ENCODE results near the gene ZNF548.

ZNF548 gene

DNA sequence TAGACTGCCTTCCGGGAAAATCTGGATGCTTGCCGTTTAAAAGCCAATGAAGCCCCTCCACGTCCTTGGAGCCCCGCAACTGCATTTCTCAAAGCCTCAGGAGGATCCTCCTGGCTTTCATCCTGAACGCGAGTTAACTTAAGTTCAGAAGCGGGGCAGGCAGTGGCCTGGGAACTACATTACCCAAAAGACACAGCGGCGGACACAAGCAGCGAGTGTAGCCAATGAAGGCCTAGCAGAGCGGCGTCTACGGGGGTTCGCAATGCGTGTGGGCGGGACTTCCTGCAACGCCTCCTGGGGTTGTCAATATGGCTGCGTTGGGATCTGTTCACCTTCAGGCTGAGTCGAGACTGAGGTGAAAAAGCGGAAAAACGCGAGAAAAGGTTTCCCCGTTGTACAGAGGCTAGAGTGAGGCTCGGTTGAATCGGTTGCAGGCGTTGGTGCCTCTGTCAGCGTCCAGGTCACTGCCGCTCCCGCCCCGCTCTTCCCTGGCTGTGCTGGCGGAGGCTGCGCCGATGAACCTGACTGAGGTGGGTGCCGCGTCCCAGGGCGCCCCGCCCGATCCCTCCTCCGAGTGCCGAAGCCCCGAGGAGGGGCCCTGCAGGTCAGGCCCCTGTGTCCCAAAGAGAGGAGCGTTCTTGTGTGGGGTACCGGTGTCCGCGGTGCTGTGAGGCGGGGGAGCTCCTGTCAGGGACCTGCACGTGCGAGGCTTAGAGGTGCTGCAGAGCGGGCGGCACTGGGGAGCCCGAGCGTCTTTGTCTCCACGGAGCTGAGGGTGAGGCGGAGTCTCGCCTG, 21.4 kb downstream of the ZNF548 start, which contains the start of gene ZNF17:
Gene ZNF17, plus strand, starts transcription at position 285 of the 795 bp plus-strand sequence. CDS start 2,455 bp downstream, outside the sequence.
- Histone ChIP-seq H3K27ac (peak within 1 kb of the TSS; percentile 22 to 76 (median 70); a peak in 21 of 22 replicates), H3K36me3 (peaks cover 18 to 33% (median 28%) of the 10 kb centered on the region in 11 experiments), H3K4me1 (peaks cover 12 to 17% (median 15%) of the 10 kb centered on the region in 10 experiments), H3K4me2 (peak within 1 kb of the TSS; percentile 87 to 99 (median 96)), H4K20me1 (peaks cover 0 to 22% (median 0%) of the 10 kb centered on the region in 11 experiments; a peak in 5 of 22 replicates), H3K9ac (peak within 1 kb of the TSS; percentile 83 to 91 (median 87)), H3K9me3 (replicated peaks in 1 of 11) (no peaks in the 10 kb centered on the region), H3K4me3 (peak within 1 kb of the TSS; percentile 87 to 99 (median 94)), H3K27me3 (no peaks in the 10 kb centered on the region)
- TF ChIP-seq Cebpa-rat (IDR thresholded peaks at IDR 0.05), result no peak

DNA sequence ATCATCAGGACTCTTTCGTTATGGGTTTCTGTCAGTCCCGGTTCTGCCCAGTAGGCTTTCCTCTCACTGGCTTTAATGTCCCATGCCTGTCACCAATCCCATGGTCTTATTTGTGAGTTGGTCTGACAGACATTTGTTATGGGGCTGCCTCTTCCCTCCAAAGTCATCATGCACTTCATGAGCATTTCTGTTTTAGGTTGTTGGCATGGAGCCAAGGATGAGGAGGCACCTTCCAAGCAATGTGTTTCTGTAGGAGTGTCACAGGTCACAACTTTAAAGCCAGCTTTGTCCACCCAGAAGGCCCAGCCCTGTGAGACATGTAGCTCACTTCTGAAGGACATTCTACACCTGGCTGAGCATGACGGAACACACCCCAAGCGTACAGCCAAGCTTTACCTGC, 29.8 kb downstream of the ZNF548 start:
- Histone ChIP-seq H3K36me3 (peaks cover 63 to 92% (median 76%) of the 10 kb centered on the region in 11 experiments), H3K9ac (no peak overlapping the region), H3K27ac (no peak overlapping the region), H3K9me3 (replicated peaks in 1 of 11) (peaks cover 0 to 19% (median 0%) of the 10 kb centered on the region in 11 experiments; a peak in 4 of 22 replicates), H4K20me1 (peaks cover 0 to 64% (median 12%) of the 10 kb centered on the region in 11 experiments; a peak in 8 of 22 replicates), H3K4me2 (no peak overlapping the region), H3K4me3 (no peak overlapping the region), H3K27me3 (no peaks in the 10 kb centered on the region), H3K4me1 (no peaks in the 10 kb centered on the region; a peak in 1 of 20 replicates)
- no peak for TF ChIP-seq Cebpa-rat (IDR thresholded peaks at IDR 0.05)

DNA sequence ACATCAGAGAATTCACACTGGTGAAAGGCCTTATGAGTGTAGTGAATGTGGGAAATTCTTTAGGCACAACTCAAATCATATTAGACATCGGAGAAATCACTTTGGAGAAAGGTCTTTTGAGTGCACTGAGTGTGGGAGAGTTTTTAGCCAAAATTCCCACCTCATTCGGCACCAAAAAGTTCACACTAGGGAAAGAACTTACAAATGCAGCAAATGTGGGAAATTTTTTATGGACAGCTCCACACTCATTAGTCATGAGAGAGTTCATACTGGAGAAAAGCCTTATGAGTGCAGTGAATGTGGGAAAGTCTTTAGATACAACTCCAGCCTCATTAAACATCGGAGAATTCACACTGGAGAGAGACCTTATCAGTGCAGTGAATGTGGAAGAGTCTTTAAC, 31.4 kb downstream of the ZNF548 start:
- Histone ChIP-seq H4K20me1 (peaks cover 0 to 51% (median 12%) of the 10 kb centered on the region in 11 experiments; a peak in 8 of 22 replicates), H3K27me3 (no peaks in the 10 kb centered on the region), H3K27ac (no peak overlapping the region), H3K9ac (no peak overlapping the region), H3K4me2 (no peak overlapping the region), H3K9me3 (replicated peaks in 1 of 11) (peaks cover 0 to 19% (median 0%) of the 10 kb centered on the region in 11 experiments; a peak in 4 of 22 replicates), H3K4me1 (no peaks in the 10 kb centered on the region; a peak in 1 of 20 replicates), H3K4me3 (no peak overlapping the region), H3K36me3 (peaks cover 50 to 76% (median 62%) of the 10 kb centered on the region in 11 experiments)
- no peak for TF ChIP-seq Cebpa-rat (IDR thresholded peaks at IDR 0.05)

DNA sequence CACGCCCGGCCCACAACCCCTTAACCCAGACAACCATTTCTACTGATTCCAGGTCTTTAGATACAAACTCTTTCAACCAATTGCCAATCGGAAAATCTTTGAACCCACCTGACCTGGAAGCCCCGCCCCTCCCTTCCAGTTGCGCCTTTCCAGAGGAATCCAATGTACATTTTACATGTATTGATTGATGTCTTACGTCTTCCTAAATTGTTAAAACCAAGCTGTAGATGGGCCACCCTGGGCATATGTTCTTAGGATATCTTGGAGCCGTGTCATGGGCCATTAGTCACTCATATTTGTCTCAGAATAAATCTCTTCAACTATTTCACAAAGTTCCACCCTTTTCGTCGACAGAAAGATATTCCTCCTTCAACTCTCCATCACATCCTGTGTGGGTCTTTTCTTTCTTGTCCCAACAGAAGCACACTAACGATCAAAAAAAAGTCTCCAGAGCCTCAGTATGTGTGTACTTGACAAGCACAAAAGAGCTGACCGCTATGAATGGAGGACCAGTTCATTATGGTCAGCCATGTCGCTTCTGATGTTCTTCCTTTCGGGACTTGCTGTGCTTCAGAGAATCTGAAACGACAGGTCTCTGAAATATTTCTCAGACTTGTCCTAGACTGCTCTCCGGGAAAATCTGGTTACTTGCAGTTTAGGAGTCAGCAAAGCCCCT, 44.9 kb downstream of the ZNF548 start:
- Histone ChIP-seq H3K4me2 (peak overlapping the region; percentile 72 to 97 (median 91)), H3K9ac (peak overlapping the region; percentile 46 to 90 (median 84); a peak in 21 of 22 replicates), H3K9me3 (replicated peaks in 1 of 11) (no peaks in the 10 kb centered on the region), H3K36me3 (peaks cover 13 to 26% (median 19%) of the 10 kb centered on the region in 11 experiments; a peak in 20 of 22 replicates), H3K27ac (peak overlapping the region in 10 of 11 experiments; percentile 33 to 80 (median 62); a peak in 20 of 22 replicates), H3K4me3 (peak overlapping the region; percentile 81 to 93 (median 84)), H3K27me3 (no peaks in the 10 kb centered on the region), H4K20me1 (peaks cover 0 to 40% (median 17%) of the 10 kb centered on the region in 11 experiments; a peak in 10 of 22 replicates), H3K4me1 (peaks cover 14 to 30% (median 24%) of the 10 kb centered on the region in 10 experiments)
- no peak for TF ChIP-seq Cebpa-rat (IDR thresholded peaks at IDR 0.05)

DNA sequence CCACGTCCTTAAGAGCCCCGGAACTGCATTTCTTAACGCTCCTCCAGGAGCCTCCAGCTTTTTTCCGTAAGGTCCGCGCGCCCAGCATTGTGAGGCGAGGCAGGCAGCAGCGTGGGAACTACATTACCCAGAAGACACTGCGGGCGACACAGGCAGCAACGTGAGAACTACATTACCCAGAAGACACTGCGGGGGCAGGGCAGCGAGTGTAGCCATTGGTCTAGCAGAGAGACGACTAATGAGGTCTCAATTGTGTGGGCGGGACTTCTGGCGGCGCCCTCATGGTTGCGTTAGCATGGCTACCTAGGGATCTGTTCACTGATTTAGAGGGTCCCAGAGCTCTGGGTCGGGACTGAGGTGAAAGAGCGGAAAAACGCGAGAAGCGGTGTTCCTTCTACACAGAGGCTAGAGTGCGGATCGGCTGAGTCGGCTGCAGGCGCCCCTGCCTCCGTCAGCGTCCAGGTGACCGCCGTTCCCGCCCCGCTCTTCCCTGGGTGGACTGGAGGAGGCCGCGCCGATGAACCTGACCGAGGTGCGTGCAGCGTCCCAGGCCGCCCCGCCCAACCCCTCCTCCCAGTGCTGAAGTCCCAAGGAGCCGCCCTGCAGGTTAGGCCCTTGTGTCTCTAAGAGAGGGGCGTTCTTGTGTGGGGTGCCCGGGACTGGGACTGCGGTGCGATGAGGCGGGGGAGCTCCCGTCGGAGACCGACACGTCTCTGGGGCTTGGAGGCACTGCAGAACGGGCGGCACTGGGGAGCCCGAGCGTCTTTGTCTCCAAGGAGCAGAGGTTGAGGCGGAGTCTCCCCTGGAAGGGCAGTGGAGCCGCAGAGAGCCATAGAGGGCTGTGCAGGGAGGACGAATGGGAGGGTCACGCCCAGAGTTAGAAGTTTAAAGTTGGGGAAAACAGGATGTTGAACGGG, 45.7 kb downstream of the ZNF548 start, which contains the start of gene ZNF749:
Gene ZNF749, plus strand, starts transcription at position 264 of the 917 bp plus-strand sequence. Its CDS starts 254 bp downstream, at position 518.
- Histone ChIP-seq H3K4me3 (peak within 1 kb of the TSS; percentile 81 to 93 (median 84)), H3K4me1 (peaks cover 14 to 31% (median 26%) of the 10 kb centered on the region in 10 experiments), H3K27ac (peak within 1 kb of the TSS in 10 of 11 experiments; percentile 44 to 80 (median 75); a peak in 21 of 22 replicates), H3K9ac (peak within 1 kb of the TSS; percentile 75 to 90 (median 84)), H3K27me3 (no peaks in the 10 kb centered on the region), H3K4me2 (peak within 1 kb of the TSS; percentile 88 to 97 (median 95)), H3K36me3 (peaks cover 13 to 31% (median 23%) of the 10 kb centered on the region in 11 experiments; a peak in 20 of 22 replicates), H3K9me3 (replicated peaks in 1 of 11) (no peaks in the 10 kb centered on the region), H4K20me1 (peaks cover 0 to 48% (median 20%) of the 10 kb centered on the region in 11 experiments; a peak in 14 of 22 replicates)
- TF ChIP-seq Cebpa-rat (IDR thresholded peaks at IDR 0.05), result no peak

DNA sequence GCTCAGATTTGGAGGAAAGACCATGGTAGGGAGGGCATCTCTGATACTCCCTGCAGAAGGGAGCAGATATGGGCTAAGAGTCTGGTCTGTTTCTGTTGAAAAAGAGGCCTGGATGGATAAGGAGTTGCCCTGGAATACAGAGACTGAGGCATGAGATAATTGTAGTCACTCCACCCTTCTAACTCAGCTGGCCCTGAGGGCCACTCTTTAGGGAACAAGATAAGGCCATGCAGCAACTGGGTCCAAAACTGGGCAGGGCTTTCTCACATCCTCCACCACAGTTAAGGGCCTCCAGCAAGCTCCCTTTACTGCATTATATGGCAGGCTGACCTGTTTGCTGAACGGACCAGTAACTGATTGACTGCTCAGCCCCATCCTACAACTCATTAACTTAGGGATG, 46.8 kb downstream of the ZNF548 start:
- TF ChIP-seq Cebpa-rat (IDR thresholded peaks at IDR 0.05), result no peak
- Histone ChIP-seq H3K9me3 (replicated peaks in 1 of 11) (no peaks in the 10 kb centered on the region), H3K27ac (peak overlapping the region in 5 of 11 experiments; percentile 62 to 80 (median 78); a peak in 5 of 22 replicates), H3K4me3 (peak overlapping the region; percentile 81 to 93 (median 84)), H3K4me1 (peaks cover 17 to 40% (median 31%) of the 10 kb centered on the region in 10 experiments), H3K27me3 (no peaks in the 10 kb centered on the region), H4K20me1 (peaks cover 0 to 59% (median 31%) of the 10 kb centered on the region in 11 experiments; a peak in 15 of 22 replicates), H3K4me2 (peak overlapping the region; percentile 88 to 97 (median 95)), H3K36me3 (peaks cover 13 to 34% (median 26%) of the 10 kb centered on the region in 11 experiments; a peak in 20 of 22 replicates), H3K9ac (peak overlapping the region; percentile 75 to 90 (median 84); a peak in 21 of 22 replicates)

DNA sequence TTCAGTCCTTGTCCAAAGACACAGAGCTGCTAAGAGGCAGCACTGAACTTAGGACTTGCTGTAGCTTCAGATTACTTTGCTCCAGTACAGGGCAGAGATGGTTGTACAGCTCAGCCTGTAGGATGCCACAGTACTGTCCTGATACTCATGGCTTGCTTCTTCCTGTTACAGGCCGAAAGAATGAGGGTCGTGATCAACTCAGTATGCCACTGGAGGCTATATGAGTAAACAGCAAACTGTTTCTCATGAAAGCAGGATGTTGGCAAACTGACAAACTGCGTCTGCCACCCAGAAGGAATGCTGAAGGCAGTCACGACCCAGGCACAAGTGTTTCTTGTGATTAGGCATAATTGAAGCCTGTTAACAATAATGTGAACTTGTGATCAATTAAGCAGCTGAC, 48.3 kb downstream of the ZNF548 start:
- no peaks in the 10 kb centered on the region for H3K27me3 ChIP-seq
- no peak overlapping the region for H3K27ac ChIP-seq
- no peak overlapping the region for H3K4me3 ChIP-seq
- TF ChIP-seq Cebpa-rat (IDR thresholded peaks at IDR 0.05), result no peak
- peaks cover 0 to 74% (median 44%) of the 10 kb centered on the region in 11 experiments; a peak in 15 of 22 replicates for H4K20me1 ChIP-seq
- H3K4me1 ChIP-seq, result peaks cover 18 to 45% (median 32%) of the 10 kb centered on the region in 10 experiments
- H3K36me3 ChIP-seq, result peaks cover 20 to 49% (median 35%) of the 10 kb centered on the region in 11 experiments
- peaks cover 0 to 8% (median under 1%) of the 10 kb centered on the region in 11 experiments; a peak in 7 of 22 replicates for H3K9me3 ChIP-seq (replicated peaks in 1 of 11)
- no peak overlapping the region for H3K4me2 ChIP-seq
- 0 out of 22 replicates have a peak overlapping the region, but pooled peaks of 1 of the 11 experiments have one; percentile 1 for H3K9ac ChIP-seq
